Fibroblast of villous mesenchyme (primary cell): Measurements from ENCODE around the gene SMARCD2. TPM values are rescaled to one million over a fixed set of nuclear protein-coding genes. Genes with fewer than 3 reads are reported as not detected.
"Not testable (repeated sequence)": the region's sequence is repeated elsewhere in the genome, so short reads cannot be mapped to it uniquely, and the experiment has no call there.

Experiments used
- DNase-seq: peaks from one replicate; pipeline ENCODE4 v3.0.0-alpha.2; 2010; ENCODE audit warnings: low read depth
- H3K4me3 ChIP-seq: 2 replicates; pipeline ENCODE4 v1.5.1; 2011; ENCODE audit warnings: low read depth, mild to moderate bottlenecking, low read length
- CTCF ChIP-seq: IDR thresholded peaks from 2 replicates; pipeline ENCODE4 v1.5.1; 2012; ENCODE audit warnings: low read depth, mild to moderate bottlenecking, low read length; ENCODE audit not compliant: insufficient read depth
- total RNA-seq: library from RNA; depleted of rRNA; stranded (reverse); fragments of >200 nt; gene quantifications from 2 replicates; pipeline ENCODE4 v1.2.3, GENCODE V29; 2012

The SMARCD2 gene
- total RNA-seq, result 61.8 and 66.9 TPM in 2 replicates

GRCh38 chr17:63842540-63843386, at the start of gene SMARCD2:
SMARCD2 (minus strand) TSS chr17:63842685; CDS start chr17:63842674, 11 bp downstream.
- TF ChIP-seq CTCF, result no peak
- DNase-seq, result peak; percentile 100
- H3K4me3 ChIP-seq, result peak within 1 kb of the TSS; percentile 92

GRCh38 chr17:63889026-63889848, 46.8 kb upstream of the SMARCD2 start:
- DNase-seq, result peak; percentile 21
- H3K4me3 ChIP-seq, result not testable (repeated sequence)
- TF ChIP-seq CTCF, result peak; percentile 48

GRCh38 chr17:63885119-63885518, 42.6 kb upstream of the SMARCD2 start:
- DNase-seq, H3K4me3 ChIP-seq: not testable (repeated sequence)

- DNase-seq, H3K4me3 ChIP-seq: not testable (repeated sequence)
Measured at GRCh38 chr17:63882626-63883126, 40.2 kb upstream of the SMARCD2 start.

GRCh38 chr17:63881935-63882601, 39.6 kb upstream of the SMARCD2 start, which contains the start of gene GH2:
GH2 (minus strand) TSS chr17:63881944; CDS start chr17:63881801, 143 bp downstream.
- no peak within 1 kb of the TSS for H3K4me3 ChIP-seq
- TF ChIP-seq CTCF, result peak; percentile 67
- peak; percentile 35 for DNase-seq

- DNase-seq, H3K4me3 ChIP-seq: not testable (repeated sequence)
- TF ChIP-seq CTCF, result peak; percentile 15
Measured at GRCh38 chr17:63881337-63881736, 38.9 kb upstream of the SMARCD2 start.

- no peak for DNase-seq
- H3K4me3 ChIP-seq, result no peak overlapping the region
- TF ChIP-seq CTCF, result no peak
Measured at GRCh38 chr17:63880706-63881105, 38.2 kb upstream of the SMARCD2 start.

GRCh38 chr17:63878413-63878812, 35.9 kb upstream of the SMARCD2 start:
- H3K4me3 ChIP-seq, DNase-seq: not testable (repeated sequence)

GRCh38 chr17:63874693-63875092, 32.2 kb upstream of the SMARCD2 start:
- H3K4me3 ChIP-seq, DNase-seq: not testable (repeated sequence)

- DNase-seq, H3K4me3 ChIP-seq: not testable (repeated sequence)
Measured at GRCh38 chr17:63874061-63874626, 31.7 kb upstream of the SMARCD2 start.

GRCh38 chr17:63873577-63873976, 31.1 kb upstream of the SMARCD2 start, which contains the start of gene CSH2:
CSH2 (minus strand) TSS chr17:63873677; CDS start chr17:63873614, 63 bp downstream.
- not testable (repeated sequence) for H3K4me3 ChIP-seq, DNase-seq
